NCI-H1417 treated with DMSO at 0.1 percent for 48 hours (cell line): Measurements from ENCODE around the gene RBM34.
"Not testable (repeated sequence)": the region's sequence is repeated elsewhere in the genome, so short reads cannot be mapped to it uniquely, and the experiment has no call there.

Source experiments
- DNase-seq: peaks from one replicate; lab custom pipeline; 2025; lab: John Stamatoyannopoulos, UW

The RBM34 gene

GRCh38 chr1:235112297-235113182 is 48.5 kb downstream of the RBM34 start:
- no peak for DNase-seq

GRCh38 chr1:235111107-235111506 is 49.9 kb downstream of the RBM34 start:
- DNase-seq: no peak

DNA sequence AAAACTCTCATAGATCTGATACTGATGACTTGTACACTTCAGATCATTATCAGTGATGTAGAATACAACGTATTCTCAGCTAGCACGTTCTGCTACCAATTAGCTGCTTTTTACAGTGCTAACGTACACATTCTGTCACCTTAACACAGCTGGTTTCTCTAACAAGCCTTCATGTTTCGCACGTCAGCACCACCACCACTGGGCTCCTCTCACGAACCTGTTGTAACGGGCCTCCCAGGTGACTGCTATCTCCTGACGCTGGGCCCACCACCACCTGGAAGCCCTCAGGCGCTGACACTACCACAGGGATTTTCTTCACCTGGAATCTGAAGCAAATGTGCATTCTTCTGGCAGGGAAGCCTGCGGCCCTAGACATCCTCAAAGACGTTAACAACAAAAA is 52.2 kb downstream of the RBM34 start:
- DNase-seq: no peak

- DNase-seq: no peak
Measured at GRCh38 chr1:235108185-235108593, 52.9 kb downstream of the RBM34 start.

- no peak for DNase-seq
Measured at GRCh38 chr1:235107368-235108184, 53.5 kb downstream of the RBM34 start.

GRCh38 chr1:235106457-235106856 is 54.6 kb downstream of the RBM34 start:
- no peak for DNase-seq

DNA sequence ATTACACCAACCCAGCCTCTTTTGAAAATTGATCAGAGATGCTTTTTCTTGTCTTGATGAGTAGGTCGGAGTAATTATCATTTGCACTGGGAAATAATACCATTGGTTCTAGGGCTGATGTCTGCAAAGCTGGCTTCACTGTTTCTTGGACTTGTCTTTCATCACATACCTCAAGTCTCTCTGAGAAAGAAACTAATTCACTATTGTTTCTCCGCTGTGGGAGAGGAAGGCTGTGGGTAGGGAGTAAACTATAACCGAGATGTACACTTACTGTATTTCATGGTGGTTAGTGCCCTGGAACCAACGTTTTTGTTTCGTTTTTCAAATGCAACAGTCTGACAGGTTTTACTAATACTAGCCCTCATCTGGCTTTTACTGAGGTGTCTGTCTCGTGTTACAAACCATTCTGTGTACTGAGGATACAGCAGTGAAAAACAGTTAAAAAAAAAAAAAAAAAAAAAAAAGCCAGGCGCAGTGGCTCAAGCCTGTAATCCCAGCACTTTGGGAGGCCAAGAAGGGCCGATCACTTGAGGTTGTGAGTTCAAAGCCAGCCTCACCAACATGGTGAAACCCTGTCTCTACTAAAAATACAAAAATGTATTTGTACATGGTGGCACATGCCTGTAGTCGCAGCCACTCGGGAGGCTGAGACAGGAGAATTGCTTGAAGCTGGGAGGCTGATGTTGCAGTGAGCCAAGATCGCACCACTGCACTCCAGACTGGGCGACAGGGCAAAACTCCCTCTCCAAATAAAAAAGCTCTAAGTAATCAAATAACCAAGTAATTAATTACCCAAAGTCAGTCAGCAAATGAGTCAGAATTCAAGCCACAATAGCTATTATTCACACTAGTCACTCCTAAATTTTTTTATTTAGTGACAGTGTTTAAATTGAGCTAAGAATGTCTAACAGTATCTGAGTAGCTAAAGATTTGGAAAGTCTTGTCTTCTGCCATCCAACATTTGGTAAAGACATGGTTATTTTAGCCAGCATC is 55.7 kb downstream of the RBM34 start:
- no peak for DNase-seq

DNA sequence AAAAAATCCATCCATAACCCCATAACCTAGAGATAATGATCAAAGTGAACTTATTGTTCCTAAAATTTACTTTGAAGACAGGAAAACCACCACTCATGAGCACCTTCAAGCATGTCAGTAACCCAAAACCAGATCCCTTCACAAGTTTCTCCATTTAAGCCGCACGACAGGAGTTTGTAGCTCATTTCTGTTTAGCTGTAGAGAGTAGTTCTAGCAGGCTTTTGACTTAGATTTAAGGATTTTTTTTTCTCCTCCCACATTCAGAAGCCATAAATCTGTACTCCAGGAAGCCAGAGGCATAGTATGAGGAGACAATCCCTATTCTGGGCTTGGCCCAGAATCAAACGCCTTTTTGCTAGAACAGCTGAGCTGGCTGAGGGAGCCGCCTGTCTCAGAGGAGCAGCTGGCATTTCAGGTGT is 58.0 kb downstream of the RBM34 start:
- DNase-seq: no peak

DNA sequence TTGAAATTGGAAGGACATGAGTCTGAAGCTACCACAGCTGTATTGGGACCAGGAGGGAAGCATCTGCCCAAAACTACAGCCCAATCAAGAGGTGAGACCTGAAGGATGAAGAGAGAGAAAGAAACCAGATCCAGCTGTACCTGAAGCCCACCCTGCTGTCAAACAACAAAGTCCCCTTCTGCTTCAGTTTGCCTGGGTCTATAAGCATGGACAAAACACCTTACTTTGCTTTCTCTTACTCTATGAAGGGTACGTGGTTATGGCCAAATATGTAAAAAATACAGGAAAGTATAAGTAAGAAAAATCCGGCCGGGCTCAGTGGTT is 58.8 kb downstream of the RBM34 start:
- DNase-seq: no peak

GRCh38 chr1:235101558-235102258 is 59.3 kb downstream of the RBM34 start:
- DNase-seq: no peak

DNA sequence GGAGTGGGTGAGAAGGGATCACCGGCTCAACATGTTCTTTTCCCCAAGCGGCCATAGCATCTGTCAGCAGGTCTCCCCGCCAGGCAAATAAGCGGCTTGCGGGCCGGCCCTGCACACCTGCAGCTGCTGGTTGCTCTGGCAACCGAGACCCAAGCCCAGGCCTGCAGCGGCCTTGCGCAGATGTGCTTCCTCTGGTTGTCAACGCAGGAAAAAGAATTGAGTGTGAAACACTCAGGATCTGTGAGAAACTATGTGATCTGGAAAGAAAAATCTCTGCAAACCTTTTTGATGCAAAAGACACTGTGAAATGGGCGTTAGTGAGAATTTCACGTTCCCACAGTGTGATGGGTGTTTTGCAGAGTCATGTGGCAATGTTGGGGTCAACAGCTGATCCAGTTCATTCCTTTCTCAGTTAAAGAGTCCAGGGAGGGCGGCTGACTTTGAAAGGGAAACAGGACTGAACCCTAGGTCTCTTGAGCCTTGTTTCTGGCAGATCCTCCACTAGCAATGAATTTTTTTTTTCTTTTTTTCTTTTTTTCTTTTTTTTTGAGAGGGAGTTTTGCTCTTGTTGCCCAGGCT is 60.8 kb downstream of the RBM34 start:
- no peak for DNase-seq

GRCh38 chr1:235098991-235099390 is 62.1 kb downstream of the RBM34 start:
- DNase-seq: no peak

DNA sequence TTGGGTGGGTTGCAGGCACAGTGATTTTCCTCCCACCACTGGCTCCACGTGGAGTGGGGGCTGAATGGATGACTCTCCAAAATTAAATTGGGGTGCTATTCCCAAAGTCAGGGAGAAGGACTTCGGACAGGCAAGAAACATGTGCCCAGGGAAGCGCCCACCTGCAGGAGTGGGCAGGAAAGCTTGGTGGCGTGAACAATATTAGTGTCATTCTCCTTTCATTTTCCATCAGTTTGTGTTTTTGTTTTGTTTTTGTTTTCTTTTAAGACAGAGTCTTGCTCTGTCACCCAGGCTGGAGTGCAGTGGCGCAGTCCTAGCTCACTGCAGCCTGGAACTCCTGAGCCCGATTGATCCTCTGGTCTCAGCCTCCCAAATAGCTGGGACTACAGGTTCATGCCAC is 62.5 kb downstream of the RBM34 start:
- DNase-seq: no peak

DNA sequence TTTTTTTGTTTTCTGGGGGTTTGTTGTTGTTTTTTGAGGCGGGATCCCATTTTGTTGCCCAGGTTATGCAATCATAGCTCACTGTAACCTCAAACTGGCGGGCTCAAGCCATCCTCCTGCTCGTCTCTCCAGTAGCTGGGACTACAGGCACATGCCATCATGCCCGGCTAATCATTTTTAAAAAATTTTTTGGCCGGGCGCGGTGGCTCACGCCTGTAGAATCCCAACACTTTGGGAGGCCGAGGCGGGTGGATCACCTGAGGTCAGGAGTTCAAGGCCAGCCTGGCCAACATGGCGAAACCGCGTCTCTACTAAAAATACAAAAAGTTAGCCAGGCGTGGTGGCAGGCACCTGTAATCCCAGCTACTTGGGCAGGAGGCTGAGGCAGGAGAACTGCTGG is 63.5 kb downstream of the RBM34 start:
- DNase-seq: not testable (repeated sequence)

DNA sequence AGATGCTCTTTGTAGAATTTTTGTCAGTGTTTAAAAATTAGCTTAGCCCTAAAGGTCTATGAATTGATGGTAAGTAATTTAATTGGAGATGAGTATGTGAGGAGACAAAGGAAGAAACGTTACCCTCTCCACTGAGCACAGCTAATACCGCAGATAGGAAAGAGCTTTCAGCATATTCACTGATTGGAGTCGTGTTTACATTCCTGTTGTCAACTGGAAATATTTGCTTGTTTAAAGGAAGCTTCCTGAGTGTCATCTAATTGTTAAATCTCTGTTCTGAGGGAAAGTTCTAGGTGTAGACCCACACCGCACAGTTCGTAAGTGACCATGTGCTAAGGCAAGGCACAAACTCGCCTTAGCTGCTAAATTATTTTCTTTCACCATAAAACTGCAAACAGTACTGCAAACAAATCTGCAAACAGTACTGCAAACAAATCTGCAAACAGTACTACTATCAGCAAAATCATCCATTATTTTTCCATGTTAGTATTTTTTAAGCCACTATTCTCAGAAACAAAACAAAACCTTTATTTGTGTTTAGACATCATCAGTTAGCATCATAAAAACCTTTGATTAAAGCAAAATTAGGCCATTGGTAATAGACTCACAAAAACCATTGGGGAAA is 65.0 kb downstream of the RBM34 start:
- no peak for DNase-seq

- no peak for DNase-seq
Measured at GRCh38 chr1:235093696-235094592, 67.1 kb downstream of the RBM34 start.

DNA sequence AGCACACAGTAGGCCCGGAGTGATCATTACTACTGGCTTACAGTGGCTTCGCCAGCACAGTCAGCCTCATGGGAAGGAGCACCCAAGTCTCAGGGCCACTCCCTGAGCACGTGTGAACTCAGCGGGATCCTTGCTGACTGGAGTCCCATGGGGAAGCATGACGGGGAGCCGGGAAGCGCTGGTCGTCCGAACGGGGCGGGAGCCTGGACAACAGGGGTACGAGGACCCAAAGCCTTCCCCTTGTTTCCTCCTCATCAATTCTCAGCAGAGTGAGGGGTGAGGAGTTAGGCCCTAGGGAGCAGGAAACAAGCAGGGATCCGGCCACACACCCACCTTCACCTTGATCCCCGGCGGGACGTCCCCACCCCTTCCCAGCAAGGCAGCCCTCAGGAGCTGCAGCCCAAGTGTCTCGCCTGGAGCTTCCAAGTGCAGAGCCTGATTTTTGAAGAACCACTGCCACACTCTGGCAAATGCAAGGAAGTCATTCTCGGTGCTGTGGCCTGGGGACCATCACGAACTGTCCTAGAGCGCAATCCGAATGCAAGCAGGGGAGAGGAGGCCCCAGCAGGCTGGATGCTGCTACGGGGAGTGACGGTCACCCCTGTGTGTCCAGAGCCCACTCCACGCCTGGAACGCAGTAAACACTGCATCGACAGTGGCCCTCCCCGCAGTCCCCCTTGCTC is 67.9 kb downstream of the RBM34 start:
- DNase-seq: no peak

- not testable (repeated sequence) for DNase-seq
Measured at GRCh38 chr1:235092415-235092814, 68.6 kb downstream of the RBM34 start.

DNA sequence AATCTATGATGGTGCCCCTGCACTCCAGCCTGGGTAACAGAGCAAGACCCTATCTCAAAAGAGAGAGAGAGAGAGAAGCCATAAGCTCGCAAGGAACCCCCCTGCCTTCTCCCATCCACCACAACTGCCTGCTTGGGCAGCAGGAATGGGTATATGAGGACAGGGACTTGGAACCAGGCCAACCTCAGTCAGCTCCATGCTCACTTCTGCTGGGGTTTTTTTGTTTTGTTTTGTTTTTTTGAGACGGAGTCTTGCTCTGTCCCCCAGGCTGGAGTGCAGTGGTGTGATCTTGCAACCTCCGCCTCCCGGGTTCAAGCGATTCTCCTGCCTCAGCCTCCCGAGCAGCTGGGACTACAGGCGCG is 69.0 kb downstream of the RBM34 start:
- DNase-seq: not testable (repeated sequence)
